ENCODE data around the gene TRIM71. TPM values are rescaled to one million over a fixed set of nuclear protein-coding genes. Genes with fewer than 3 reads are reported as not detected.
A peak's percentile ranks its signal among the peaks of the same experiment; 100 is the strongest.

Gene TRIM71
- total RNA-seq, 1 experiment from 2014 or later: 376 TPM

- Histone ChIP-seq H3K79me1 (ENCODE audit: insufficient read depth, low read depth, low read length, poor library complexity, severe bottlenecking) (no peaks in the 10 kb centered on the region), H3K18ac (ENCODE audit: insufficient read length, low read depth, low read length) (peak overlapping the region; percentile 47), H4K20me1 (ENCODE audit: control insufficient read depth, insufficient read depth, insufficient read length) (peaks cover 6% of the 10 kb centered on the region), H4K91ac (ENCODE audit: insufficient read length, low read depth, low read length) (no peak overlapping the region), H4K8ac (replicated peaks; ENCODE audit: insufficient read length, low read depth, low read length) (no peak overlapping the region), H3K27me3 (ENCODE audit: insufficient read depth, low read length) (no peaks in the 10 kb centered on the region), H3K4me1 (ENCODE audit: insufficient read depth, low read length) (peaks cover 41% of the 10 kb centered on the region; the same call in 1 of the 2 replicates), H3K23ac (ENCODE audit: insufficient read length, low read depth, low read length) (no peak overlapping the region), H2AK5ac (ENCODE audit: insufficient read length, low read length) (peak overlapping the region; percentile 77), H3K4ac (ENCODE audit: low read depth, low read length) (no peak overlapping the region), H3K79me2 (ENCODE audit: insufficient read depth, low read length) (peaks cover 75% of the 10 kb centered on the region; the same call in 1 of the 2 replicates), H2AFZ (ENCODE audit: low read length) (no peak overlapping the region), H4K5ac (ENCODE audit: insufficient read length, low read depth, low read length) (no peak overlapping the region), H3T11ph (ENCODE audit: low read length) (no peak overlapping the region), H2BK5ac (ENCODE audit: insufficient read length, low read length) (no peak overlapping the region), H2BK12ac (ENCODE audit: insufficient read length, low read depth, low read length) (peak overlapping the region; percentile 66), H3K56ac (ENCODE audit: insufficient read length, low read depth, low read length) (peak overlapping the region; percentile 15), H2BK15ac (ENCODE audit: low read depth, low read length) (no peak overlapping the region), H2BK20ac (ENCODE audit: low read depth, low read length, poor library complexity, severe bottlenecking) (no peak overlapping the region), H3K9ac (ENCODE audit: extremely low read depth, insufficient read length, low read length) (peak overlapping the region; percentile 54), H3K9me3 (ENCODE audit: control insufficient read depth, low read depth, low read length) (no peaks in the 10 kb centered on the region), H3K23me2 (ENCODE audit: insufficient read length, low read depth, low read length, poor library complexity, severe bottlenecking) (no peaks in the 10 kb centered on the region), H2BK120ac (ENCODE audit: low read depth, low read length, poor library complexity, severe bottlenecking) (no peak overlapping the region), H3K4me2 (ENCODE audit: insufficient read depth, insufficient read length, low read length) (peak overlapping the region; percentile 72), H3K14ac (ENCODE audit: insufficient read depth, low read length) (no peak overlapping the region), H3K27ac (ENCODE audit: insufficient read length, low read depth, low read length) (peak overlapping the region; percentile 98)
- Mint-ChIP-seq H3K36me3 (ENCODE audit: insufficient read depth in 1 of 3, low read depth in 3 of 3) (peaks cover 9 to 26% (median 15%) of the 10 kb centered on the region in 3 experiments; a peak in 6 of 7 replicates), H3K9me3 (no peaks in the 10 kb centered on the region), H3K4me3 (peak overlapping the region; percentile 63 to 72), H3K27ac (peak overlapping the region; percentile 97 to 100 (median 99)), H3K4me1 (peaks cover 97% of the 10 kb centered on the region in 2 experiments), H3K27me3 (ENCODE audit: low read depth) (no peaks in the 10 kb centered on the region; the same call in 1 of the 2 replicates)
- no peak for DNase-seq
- no peak for TF ChIP-seq CTCF (conservative IDR thresholded peaks at IDR 0.05)
- no CpG with 5 or more reads among the region's 7 CpGs for WGBS (ENCODE audit: extremely low coverage, insufficient read length, low lambda C conversion rate)
These were observed 51.1 kb downstream of the TRIM71 start for GRCh38 chr3:32868719-32869512.
